Astrocyte (in vitro differentiated cells and primary cell): ENCODE measurements around the gene RGCC.

Experiments used
- EZH2 ChIP-seq: IDR thresholded peaks from 2 replicates; pipeline ENCODE4 v1.6.1; 2012; ENCODE audit warnings: mild to moderate bottlenecking, low read length, inconsistent platforms; ENCODE audit not compliant: insufficient read depth
- TF ChIP-seq, protein P1 (sequence below): IDR thresholded peaks from 2 replicates; pipeline ENCODE4 v1.5.1; 2011; ENCODE audit warnings: low read depth, mild to moderate bottlenecking, inconsistent platforms, low read length, moderate library complexity; ENCODE audit not compliant: insufficient read depth

- TF ChIP-seq, protein P1, sequence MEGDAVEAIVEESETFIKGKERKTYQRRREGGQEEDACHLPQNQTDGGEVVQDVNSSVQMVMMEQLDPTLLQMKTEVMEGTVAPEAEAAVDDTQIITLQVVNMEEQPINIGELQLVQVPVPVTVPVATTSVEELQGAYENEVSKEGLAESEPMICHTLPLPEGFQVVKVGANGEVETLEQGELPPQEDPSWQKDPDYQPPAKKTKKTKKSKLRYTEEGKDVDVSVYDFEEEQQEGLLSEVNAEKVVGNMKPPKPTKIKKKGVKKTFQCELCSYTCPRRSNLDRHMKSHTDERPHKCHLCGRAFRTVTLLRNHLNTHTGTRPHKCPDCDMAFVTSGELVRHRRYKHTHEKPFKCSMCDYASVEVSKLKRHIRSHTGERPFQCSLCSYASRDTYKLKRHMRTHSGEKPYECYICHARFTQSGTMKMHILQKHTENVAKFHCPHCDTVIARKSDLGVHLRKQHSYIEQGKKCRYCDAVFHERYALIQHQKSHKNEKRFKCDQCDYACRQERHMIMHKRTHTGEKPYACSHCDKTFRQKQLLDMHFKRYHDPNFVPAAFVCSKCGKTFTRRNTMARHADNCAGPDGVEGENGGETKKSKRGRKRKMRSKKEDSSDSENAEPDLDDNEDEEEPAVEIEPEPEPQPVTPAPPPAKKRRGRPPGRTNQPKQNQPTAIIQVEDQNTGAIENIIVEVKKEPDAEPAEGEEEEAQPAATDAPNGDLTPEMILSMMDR, result no peak
- no peak for TF ChIP-seq EZH2
These were observed 39.3 kb upstream of the RGCC start for GRCh38 chr13:41418027-41418426.
